Upper lobe of right lung (tissue), 1 donor: ENCODE measurements around the gene MRPL17. TPM values are rescaled to one million over a fixed set of nuclear protein-coding genes. Genes with fewer than 3 reads are reported as not detected.

Experiments
- ATAC-seq: fragments of 200-7000 bp; cut with Tn5 transposase; one replicate; pipeline ENCODE4 v1.9.1; 2020; ENCODE audit warnings: mild to moderate bottlenecking, moderate library complexity
- DNase-seq: peaks from one replicate; pipeline ENCODE4 v3.0.0-alpha.2; 2020
- H3K27ac ChIP-seq: fragments of 200-600 bp; one replicate; pipeline ENCODE4 v1.8.0; 2022
- H3K27me3 ChIP-seq: fragments of 200-600 bp; one replicate; pipeline ENCODE4 v1.8.0; 2022; ENCODE audit warnings: mild to moderate bottlenecking
- H3K36me3 ChIP-seq: fragments of 200-600 bp; one replicate; pipeline ENCODE4 v1.8.0; 2022
- H3K4me1 ChIP-seq: fragments of 200-600 bp; one replicate; pipeline ENCODE4 v1.8.0; 2022
- H3K4me3 ChIP-seq: fragments of 200-600 bp; one replicate; pipeline ENCODE4 v1.8.0; 2022; ENCODE audit warnings: mild to moderate bottlenecking
- H3K9me3 ChIP-seq: fragments of 200-600 bp; one replicate; pipeline ENCODE4 v1.8.0; 2022
- CTCF ChIP-seq: fragments of 200-600 bp; IDR thresholded peaks from one replicate; pipeline ENCODE4 v1.8.0; 2022; ENCODE audit warnings: antibody characterized with exemption
- intact Hi-C: fragments of 100-400 bp; cut with DNase I; formaldehyde crosslinking; loops from one replicate; pipeline ENCODE4 v1.11.0; 2022
- total RNA-seq: library from RNA; stranded (reverse); fragmentation: NEBNext Ultra II Directional; extraction: Animal tissue kit (Norgen Biotek cat#: 25700); gene quantifications from one replicate; pipeline ENCODE4 v1.2.1, GENCODE V29; 2021
- donor health status: DM: no; HTN: yes; CAD: no; lungs with severe emphysema.

MRPL17 gene
- total RNA-seq, 1 donor from 2014 or later: 35.1 TPM

GRCh38 chr11:6652182-6652581 is 31.0 kb downstream of the MRPL17 start:
- no peak for TF ChIP-seq CTCF
- Histone ChIP-seq H3K4me1 (peaks cover 16% of the 10 kb centered on the region), H3K9me3 (no peaks in the 10 kb centered on the region), H3K36me3 (no peaks in the 10 kb centered on the region), H3K27ac (no peak overlapping the region), H3K27me3 (peaks cover 8% of the 10 kb centered on the region), H3K4me3 (no peak overlapping the region)
- intact Hi-C loops: no loop called here
- ATAC-seq (no peak), DNase-seq (no peak)

- Histone ChIP-seq H3K4me1 (peaks cover 28% of the 10 kb centered on the region), H3K9me3 (no peaks in the 10 kb centered on the region), H3K27ac (no peak overlapping the region), H3K36me3 (no peaks in the 10 kb centered on the region), H3K4me3 (no peak overlapping the region), H3K27me3 (peaks cover 8% of the 10 kb centered on the region)
- intact Hi-C loops: no loop called here
- TF ChIP-seq CTCF: no peak
- no peak for DNase-seq
- no peak for ATAC-seq
Measured at GRCh38 chr11:6650980-6651379, 32.2 kb downstream of the MRPL17 start.

GRCh38 chr11:6650104-6650503 is 33.0 kb downstream of the MRPL17 start:
- H3K36me3 ChIP-seq: no peaks in the 10 kb centered on the region
- DNase-seq: no peak
- H3K9me3 ChIP-seq: no peaks in the 10 kb centered on the region
- ATAC-seq: no peak
- H3K27ac ChIP-seq: no peak overlapping the region
- no peak for TF ChIP-seq CTCF
- H3K4me3 ChIP-seq: no peak overlapping the region
- H3K4me1 ChIP-seq: peaks cover 31% of the 10 kb centered on the region
- intact Hi-C loops: no loop called here
- peaks cover 7% of the 10 kb centered on the region for H3K27me3 ChIP-seq

- Histone ChIP-seq H3K9me3 (no peaks in the 10 kb centered on the region), H3K27ac (no peak overlapping the region), H3K27me3 (no peaks in the 10 kb centered on the region), H3K4me3 (no peak overlapping the region), H3K4me1 (peaks cover 31% of the 10 kb centered on the region), H3K36me3 (no peaks in the 10 kb centered on the region)
- DNase-seq (no peak), ATAC-seq (peak; percentile 28)
- intact Hi-C loops: no loop called here
- no peak for TF ChIP-seq CTCF
Measured at GRCh38 chr11:6648501-6648900, 34.6 kb downstream of the MRPL17 start.

GRCh38 chr11:6647836-6648235 is 35.3 kb downstream of the MRPL17 start:
- Histone ChIP-seq H3K27me3 (no peaks in the 10 kb centered on the region), H3K27ac (peak overlapping the region; percentile 66), H3K4me3 (no peak overlapping the region), H3K9me3 (no peaks in the 10 kb centered on the region), H3K36me3 (no peaks in the 10 kb centered on the region), H3K4me1 (peaks cover 31% of the 10 kb centered on the region)
- intact Hi-C loops: no loop called here
- TF ChIP-seq CTCF: no peak
- no peak for DNase-seq
- ATAC-seq: no peak
